GM23338 (cell line): Measurements from ENCODE around the gene KIFAP3. TPM values are rescaled to one million over a fixed set of nuclear protein-coding genes. Genes with fewer than 3 reads are reported as not detected.
"Not testable (repeated sequence)": the region's sequence is repeated elsewhere in the genome, so short reads cannot be mapped to it uniquely, and the experiment has no call there.

Experiments used
- ATAC-seq: fragments of 200-7000 bp; cut with Tn5 transposase; 3 replicates; pipeline ENCODE4 v1.9.1; 2020
- DNase-seq: peaks from one replicate; pipeline ENCODE4 v3.0.0-alpha.2; 2015; ENCODE audit warnings: low spot score
- H2AFZ ChIP-seq: fragments of 200-600 bp; sonication (generic); 2 replicates; pipeline ENCODE4 v1.8.0; 2016; ENCODE audit warnings: antibody characterized with exemption, mild to moderate bottlenecking, moderate library complexity
- H3F3A ChIP-seq: fragments of 200-600 bp; sonication (generic); replicated peaks from 2 replicates; pipeline ENCODE4 v1.8.0; 2017; ENCODE audit warnings: antibody characterized with exemption, mixed run types, low read depth
- H3K27ac ChIP-seq: fragments of 200-600 bp; sonication (generic); 2 replicates; pipeline ENCODE4 v1.6.1; 2016; ENCODE audit warnings: low read depth
- H3K27me3 ChIP-seq: fragments of 200-600 bp; sonication (generic); 2 replicates; pipeline ENCODE4 v1.8.0; 2016; ENCODE audit warnings: mild to moderate bottlenecking, mixed run types, moderate library complexity; ENCODE audit not compliant: insufficient read depth
- H3K36me3 ChIP-seq: fragments of 200-600 bp; sonication (generic); 2 replicates; pipeline ENCODE4 v1.8.0; 2016; ENCODE audit warnings: mild to moderate bottlenecking; ENCODE audit not compliant: insufficient read depth
- H3K4me1 ChIP-seq: fragments of 200-600 bp; sonication (generic); 2 replicates; pipeline ENCODE4 v1.8.0; 2016; ENCODE audit warnings: mild to moderate bottlenecking, moderate library complexity; ENCODE audit not compliant: insufficient read depth
- H3K4me2 ChIP-seq: fragments of 200-600 bp; sonication (generic); 2 replicates; pipeline ENCODE4 v1.7.1; 2017; ENCODE audit warnings: mixed run types
- H3K4me3 ChIP-seq: fragments of 200-600 bp; sonication (generic); 2 replicates; pipeline ENCODE4 v1.6.1; 2016; ENCODE audit warnings: mixed run types
- H3K79me2 ChIP-seq: fragments of 200-600 bp; sonication (generic); replicated peaks from 2 replicates; pipeline ENCODE4 v1.8.0; 2017; ENCODE audit warnings: mild to moderate bottlenecking; ENCODE audit not compliant: insufficient read depth
- H3K9me2 ChIP-seq: fragments of 200-600 bp; sonication (generic); 2 replicates; pipeline ENCODE4 v1.8.0; 2017; ENCODE audit not compliant: insufficient read depth
- H4K20me1 ChIP-seq: fragments of 200-600 bp; sonication (generic); replicated peaks from 2 replicates; pipeline ENCODE4 v1.8.0; 2017; ENCODE audit warnings: mild to moderate bottlenecking; ENCODE audit not compliant: insufficient read depth
- H3K27ac Mint-ChIP-seq: 2 replicates; pipeline ENCODE4 v1.8.0; 2020; ENCODE audit warnings: inconsistent platforms, mild to moderate bottlenecking, moderate library complexity, mixed read lengths
- H3K27me3 Mint-ChIP-seq: 3 replicates; pipeline ENCODE4 v1.8.0; 2022; ENCODE audit warnings: low read depth, mild to moderate bottlenecking, moderate library complexity, mixed read lengths, inconsistent platforms; ENCODE audit not compliant: insufficient read depth, poor library complexity
- H3K36me3 Mint-ChIP-seq: 3 replicates; pipeline ENCODE4 v1.8.0; 2021; ENCODE audit warnings: low read depth, mild to moderate bottlenecking, inconsistent platforms, moderate library complexity, mixed read lengths
- H3K4me1 Mint-ChIP-seq: 3 replicates; pipeline ENCODE4 v1.8.0; 2020; ENCODE audit warnings: mild to moderate bottlenecking, inconsistent platforms, mixed read lengths
- H3K4me3 Mint-ChIP-seq: 3 replicates; pipeline ENCODE4 v1.8.0; 2021; ENCODE audit warnings: moderate library complexity, mild to moderate bottlenecking, inconsistent platforms, mixed read lengths
- H3K9me3 Mint-ChIP-seq: 3 replicates; pipeline ENCODE4 v1.8.0; 2020; ENCODE audit warnings: moderate library complexity, mild to moderate bottlenecking, inconsistent platforms, mixed read lengths
- CREB1 ChIP-seq: fragments of 250-450 bp; sonication (Bioruptor Pico); IDR thresholded peaks from 2 replicates; pipeline ENCODE4 v1.5.0; 2020; ENCODE audit warnings: low read depth, mild to moderate bottlenecking, moderate library complexity
- EZH2phosphoT487 ChIP-seq: fragments of 200-600 bp; sonication (generic); IDR thresholded peaks from one replicate; pipeline ENCODE4 v1.8.1; 2018; ENCODE audit warnings: antibody characterized with exemption; ENCODE audit not compliant: unreplicated experiment
- JUNB ChIP-seq: IDR thresholded peaks from one replicate; pipeline ENCODE4 v1.6.1; 2016; ENCODE audit warnings: antibody characterized with exemption; ENCODE audit not compliant: unreplicated experiment
- NANOG ChIP-seq: IDR thresholded peaks from 2 replicates; pipeline ENCODE4 v1.6.1; 2016; ENCODE audit warnings: antibody characterized with exemption, borderline replicate concordance
- POLR2AphosphoS5 ChIP-seq: IDR thresholded peaks from 2 replicates; pipeline ENCODE4 v1.6.1; 2016; ENCODE audit warnings: antibody characterized with exemption, low read depth
- STAT1 ChIP-seq: IDR thresholded peaks from one replicate; pipeline ENCODE4 v1.6.1; 2016; ENCODE audit warnings: antibody characterized with exemption; ENCODE audit not compliant: unreplicated experiment
- ZNF114 ChIP-seq: fragments of 250-450 bp; sonication (Bioruptor Pico); IDR thresholded peaks from 2 replicates; pipeline ENCODE4 v1.5.0; 2020; ENCODE audit warnings: mild to moderate bottlenecking, moderate library complexity
- ZNF331 ChIP-seq: fragments of 250-450 bp; sonication (Bioruptor Pico); IDR thresholded peaks from 2 replicates; pipeline ENCODE4 v1.5.0; 2020; ENCODE audit warnings: low read depth, mild to moderate bottlenecking, moderate library complexity
- polyA plus RNA-seq: library from polyadenylated mRNA; unstranded; fragments of >200 nt; fragmentation: Nextera tagmentation; extraction: Ambion mirVana; gene quantifications from 2 replicates; pipeline ENCODE4 v1.2.1, GENCODE V29; 2016
- total RNA-seq: library from RNA; depleted of rRNA; stranded (reverse); fragments of >200 nt; shearing (Covaris generic); gene quantifications from 2 replicates; pipeline ENCODE4 v1.2.3, GENCODE V29; 2014
- TF ChIP-seq, protein P1 (sequence below), 2 experiments: fragments of 200-600 bp in 1 of 2; sonication (generic) in 1 of 2; conservative IDR thresholded peaks; 2 replicates each; pipeline versions ENCODE4 v1.5.1 to v1.6.1; 2016 to 2017; ENCODE audit warnings: antibody characterized with exemption in 2 of 2, low read depth in 2 of 2, mild to moderate bottlenecking in 2 of 2, moderate library complexity in 1 of 2
- TF ChIP-seq, protein P2 (sequence below): IDR thresholded peaks from one replicate; pipeline ENCODE4 v1.6.1; 2018; ENCODE audit warnings: antibody characterized with exemption; ENCODE audit not compliant: unreplicated experiment
- TF ChIP-seq, protein P3 (sequence below): IDR thresholded peaks from 2 replicates; pipeline ENCODE4 v1.6.1; 2016; ENCODE audit warnings: antibody characterized with exemption

The KIFAP3 gene
- total and polyA plus RNA-seq, 2 experiments from 2014 or later = 2.7 to 3.1 TPM

DNA sequence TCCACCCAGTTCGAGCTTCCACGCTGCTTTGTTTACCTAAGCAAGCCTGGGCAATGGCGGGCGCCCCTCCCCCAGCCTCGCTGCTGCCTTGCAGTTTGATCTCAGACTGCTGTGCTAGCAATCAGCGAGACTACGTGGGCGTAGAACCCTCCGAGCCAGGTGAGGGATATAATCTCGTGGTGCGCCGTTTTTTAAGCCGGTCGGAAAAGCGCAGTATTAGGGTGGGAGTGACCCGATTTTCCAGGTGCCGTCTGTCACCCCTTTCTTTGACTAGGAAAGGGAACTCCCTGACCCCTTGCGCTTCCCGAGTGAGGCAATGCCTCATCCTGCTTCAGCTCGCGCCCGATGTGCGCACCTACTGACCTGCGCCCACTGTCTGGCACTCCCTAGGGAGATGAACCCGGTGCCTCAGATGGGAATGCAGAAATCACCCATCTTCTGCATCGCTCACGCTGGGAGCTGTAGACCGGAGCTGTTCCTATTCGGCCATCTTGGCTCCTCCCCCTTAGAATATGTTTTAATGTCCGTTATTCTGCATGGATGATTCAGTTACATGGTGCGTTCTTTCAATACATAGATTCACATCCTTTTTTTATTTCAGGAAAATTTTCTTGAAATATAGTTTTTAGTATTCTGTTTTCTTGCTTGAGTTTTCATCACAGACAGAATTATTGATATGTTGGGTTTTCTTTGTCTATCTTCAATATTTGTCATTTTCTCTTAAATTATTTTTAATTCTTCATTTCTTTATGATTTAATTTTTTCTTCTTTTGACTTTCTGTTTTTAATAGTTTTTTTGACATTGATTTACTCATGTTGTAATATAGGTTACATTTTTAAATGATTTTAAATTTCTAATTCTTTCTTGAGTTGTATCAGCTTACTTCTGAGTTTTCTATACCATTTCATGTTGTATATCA lies 20.5 kb upstream of the KIFAP3 start:
- Histone ChIP-seq H3K4me2 (peak overlapping the region; percentile 55; the same call in 1 of the 2 replicates), H3K4me3 (peak overlapping the region; percentile 36; the same call in 1 of the 2 replicates)
- H3K27ac ChIP-seq, H3K36me3 Mint-ChIP-seq, H3K9me2 ChIP-seq, H3K36me3 ChIP-seq, ATAC-seq, H3K79me2 ChIP-seq, H3K4me1 ChIP-seq, DNase-seq, H3K27me3 ChIP-seq, H3K27me3 Mint-ChIP-seq, H3F3A ChIP-seq, H2AFZ ChIP-seq, H4K20me1 ChIP-seq: not testable (repeated sequence)
- Mint-ChIP-seq H3K4me3 (peak overlapping the region; percentile 27; the same call in 2 of the 3 replicates), H3K4me1 (peaks cover 25% of the 10 kb centered on the region), H3K9me3 (peaks cover 20% of the 10 kb centered on the region), H3K27ac (peak overlapping the region; percentile 70; the same call in 1 of the 2 replicates)

DNA sequence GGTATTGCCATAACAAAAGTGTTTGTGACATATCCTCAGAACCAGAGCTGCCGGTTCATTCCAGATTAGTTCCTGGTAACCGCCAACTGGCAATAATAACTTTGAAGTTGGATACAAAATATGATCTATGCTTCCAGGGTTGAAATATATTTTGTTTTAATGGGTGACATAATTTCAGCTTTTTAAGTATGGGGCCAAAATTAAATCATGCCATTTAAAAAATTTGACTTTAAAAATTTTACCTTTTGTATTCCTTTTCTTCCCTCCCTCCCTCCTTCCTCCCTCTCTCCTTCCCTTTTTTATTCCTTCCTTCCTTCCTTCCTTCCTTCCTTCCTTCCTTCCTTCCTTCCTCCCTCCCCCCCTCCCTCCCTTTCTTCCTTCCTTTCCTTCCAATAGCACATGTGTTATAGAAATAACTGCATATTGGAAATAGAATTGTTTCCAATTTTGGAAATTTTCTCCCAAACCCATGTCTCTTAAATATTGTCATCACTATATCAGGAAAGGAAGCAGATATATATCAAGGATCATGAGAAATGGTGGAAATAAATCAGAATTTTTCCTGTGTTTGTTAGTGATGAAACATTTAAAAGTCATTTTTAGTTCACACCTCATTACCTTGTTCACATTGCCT lies 12.0 kb upstream of the KIFAP3 start:
- H3K4me3 Mint-ChIP-seq = no peak overlapping the region
- Histone ChIP-seq H3K4me3 (no peak overlapping the region), H3K79me2 (no peaks in the 10 kb centered on the region), H3K4me2 (no peak overlapping the region), H3K27me3 (no peaks in the 10 kb centered on the region), H3K9me2 (no peaks in the 10 kb centered on the region), H3K4me1 (no peaks in the 10 kb centered on the region), H3F3A (no peaks in the 10 kb centered on the region), H3K36me3 (no peaks in the 10 kb centered on the region), H3K27ac (no peak overlapping the region), H2AFZ (no peak overlapping the region), H4K20me1 (no peaks in the 10 kb centered on the region)
- H3K4me1 Mint-ChIP-seq = no peaks in the 10 kb centered on the region
- no peak overlapping the region for H3K27ac Mint-ChIP-seq
- no peaks in the 10 kb centered on the region for H3K36me3 Mint-ChIP-seq
- H3K9me3 Mint-ChIP-seq = no peaks in the 10 kb centered on the region
- DNase-seq (no peak), ATAC-seq (no peak)
- no peaks in the 10 kb centered on the region for H3K27me3 Mint-ChIP-seq
- TF ChIP-seq POLR2AphosphoS5 (no peak), JUNB (no peak), CREB1 (no peak), NANOG (no peak), STAT1 (no peak), ZNF114 (CRISPR knock-in tag) (no peak), ZNF331 (CRISPR knock-in tag) (no peak), EZH2phosphoT487 (no peak)
- TF ChIP-seq, protein P1, sequence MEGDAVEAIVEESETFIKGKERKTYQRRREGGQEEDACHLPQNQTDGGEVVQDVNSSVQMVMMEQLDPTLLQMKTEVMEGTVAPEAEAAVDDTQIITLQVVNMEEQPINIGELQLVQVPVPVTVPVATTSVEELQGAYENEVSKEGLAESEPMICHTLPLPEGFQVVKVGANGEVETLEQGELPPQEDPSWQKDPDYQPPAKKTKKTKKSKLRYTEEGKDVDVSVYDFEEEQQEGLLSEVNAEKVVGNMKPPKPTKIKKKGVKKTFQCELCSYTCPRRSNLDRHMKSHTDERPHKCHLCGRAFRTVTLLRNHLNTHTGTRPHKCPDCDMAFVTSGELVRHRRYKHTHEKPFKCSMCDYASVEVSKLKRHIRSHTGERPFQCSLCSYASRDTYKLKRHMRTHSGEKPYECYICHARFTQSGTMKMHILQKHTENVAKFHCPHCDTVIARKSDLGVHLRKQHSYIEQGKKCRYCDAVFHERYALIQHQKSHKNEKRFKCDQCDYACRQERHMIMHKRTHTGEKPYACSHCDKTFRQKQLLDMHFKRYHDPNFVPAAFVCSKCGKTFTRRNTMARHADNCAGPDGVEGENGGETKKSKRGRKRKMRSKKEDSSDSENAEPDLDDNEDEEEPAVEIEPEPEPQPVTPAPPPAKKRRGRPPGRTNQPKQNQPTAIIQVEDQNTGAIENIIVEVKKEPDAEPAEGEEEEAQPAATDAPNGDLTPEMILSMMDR (conservative IDR thresholded peaks at IDR 0.05; ENCODE audit: low read depth in 2 of 2) = no peak
- TF ChIP-seq, protein P2, sequence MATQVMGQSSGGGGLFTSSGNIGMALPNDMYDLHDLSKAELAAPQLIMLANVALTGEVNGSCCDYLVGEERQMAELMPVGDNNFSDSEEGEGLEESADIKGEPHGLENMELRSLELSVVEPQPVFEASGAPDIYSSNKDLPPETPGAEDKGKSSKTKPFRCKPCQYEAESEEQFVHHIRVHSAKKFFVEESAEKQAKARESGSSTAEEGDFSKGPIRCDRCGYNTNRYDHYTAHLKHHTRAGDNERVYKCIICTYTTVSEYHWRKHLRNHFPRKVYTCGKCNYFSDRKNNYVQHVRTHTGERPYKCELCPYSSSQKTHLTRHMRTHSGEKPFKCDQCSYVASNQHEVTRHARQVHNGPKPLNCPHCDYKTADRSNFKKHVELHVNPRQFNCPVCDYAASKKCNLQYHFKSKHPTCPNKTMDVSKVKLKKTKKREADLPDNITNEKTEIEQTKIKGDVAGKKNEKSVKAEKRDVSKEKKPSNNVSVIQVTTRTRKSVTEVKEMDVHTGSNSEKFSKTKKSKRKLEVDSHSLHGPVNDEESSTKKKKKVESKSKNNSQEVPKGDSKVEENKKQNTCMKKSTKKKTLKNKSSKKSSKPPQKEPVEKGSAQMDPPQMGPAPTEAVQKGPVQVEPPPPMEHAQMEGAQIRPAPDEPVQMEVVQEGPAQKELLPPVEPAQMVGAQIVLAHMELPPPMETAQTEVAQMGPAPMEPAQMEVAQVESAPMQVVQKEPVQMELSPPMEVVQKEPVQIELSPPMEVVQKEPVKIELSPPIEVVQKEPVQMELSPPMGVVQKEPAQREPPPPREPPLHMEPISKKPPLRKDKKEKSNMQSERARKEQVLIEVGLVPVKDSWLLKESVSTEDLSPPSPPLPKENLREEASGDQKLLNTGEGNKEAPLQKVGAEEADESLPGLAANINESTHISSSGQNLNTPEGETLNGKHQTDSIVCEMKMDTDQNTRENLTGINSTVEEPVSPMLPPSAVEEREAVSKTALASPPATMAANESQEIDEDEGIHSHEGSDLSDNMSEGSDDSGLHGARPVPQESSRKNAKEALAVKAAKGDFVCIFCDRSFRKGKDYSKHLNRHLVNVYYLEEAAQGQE = no peak
- TF ChIP-seq, protein P3, sequence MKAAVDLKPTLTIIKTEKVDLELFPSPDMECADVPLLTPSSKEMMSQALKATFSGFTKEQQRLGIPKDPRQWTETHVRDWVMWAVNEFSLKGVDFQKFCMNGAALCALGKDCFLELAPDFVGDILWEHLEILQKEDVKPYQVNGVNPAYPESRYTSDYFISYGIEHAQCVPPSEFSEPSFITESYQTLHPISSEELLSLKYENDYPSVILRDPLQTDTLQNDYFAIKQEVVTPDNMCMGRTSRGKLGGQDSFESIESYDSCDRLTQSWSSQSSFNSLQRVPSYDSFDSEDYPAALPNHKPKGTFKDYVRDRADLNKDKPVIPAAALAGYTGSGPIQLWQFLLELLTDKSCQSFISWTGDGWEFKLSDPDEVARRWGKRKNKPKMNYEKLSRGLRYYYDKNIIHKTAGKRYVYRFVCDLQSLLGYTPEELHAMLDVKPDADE = no peak
